Measurements from ENCODE around the gene ARHGAP21. TPM values are rescaled to one million over a fixed set of nuclear protein-coding genes. Genes with fewer than 3 reads are reported as not detected.

The ARHGAP21 gene
- total and polyA plus RNA-seq, 2 donors (not counting 1 experiment from before 2014, with no cell fraction given), result 5.3 to 25.5 TPM

DNA sequence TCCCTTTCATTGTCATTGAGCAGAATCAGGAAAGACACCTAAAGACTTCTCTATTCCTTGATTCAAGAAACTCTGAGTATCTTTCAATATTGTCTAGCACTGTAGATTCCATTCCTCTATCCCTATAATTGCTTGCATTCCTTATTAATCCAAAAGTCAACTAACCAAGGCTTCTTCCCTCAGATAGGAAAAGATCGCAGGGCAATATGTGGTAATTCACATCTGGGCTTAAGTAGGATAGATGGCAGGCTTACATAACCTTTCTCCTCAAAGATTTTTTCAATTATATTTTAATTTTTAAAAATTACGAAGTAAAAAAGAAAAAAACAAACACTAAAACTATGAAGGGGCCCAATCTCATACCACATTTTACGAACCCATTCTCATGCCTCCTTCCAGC lies 7.1 kb upstream of the ARHGAP21 start:
- WGBS (ENCODE audit: insufficient coverage), result no CpG with 5 or more reads among the region's 3 CpGs
- no peak for ATAC-seq (ENCODE audit: low read depth)
- Histone ChIP-seq H3K9ac (ENCODE audit: low read length) (no peak overlapping the region), H3K4me2 (replicated peaks; ENCODE audit: low read depth, low read length, poor library complexity, severe bottlenecking) (no peak overlapping the region), H3K4me1 (ENCODE audit: control insufficient read depth in 2 of 2, insufficient read depth in 2 of 2, low read length in 2 of 2) (no peaks in the 10 kb centered on the region), H3K27ac (ENCODE audit: low read length in 2 of 2) (no peak overlapping the region), H3K9me3 (ENCODE audit: control extremely low read depth in 1 of 3, control insufficient read depth in 2 of 3, insufficient read depth in 1 of 3, low read length in 2 of 3) (no peaks in the 10 kb centered on the region), H4K20me1 (ENCODE audit: control insufficient read depth, insufficient read depth, low read length, poor library complexity, severe bottlenecking) (no peaks in the 10 kb centered on the region), H2AFZ (ENCODE audit: insufficient read depth, low read depth, low read length, poor library complexity, severe bottlenecking) (no peak overlapping the region), H3K79me2 (ENCODE audit: control insufficient read depth, insufficient read depth, low read length) (no peaks in the 10 kb centered on the region), H3K36me3 (replicated peaks in 1 of 2; ENCODE audit: control extremely low read depth in 1 of 2, control insufficient read depth in 1 of 2, extremely low read depth in 1 of 2, insufficient read depth in 2 of 2, low read length in 1 of 2) (no peaks in the 10 kb centered on the region), H3K4me3 (ENCODE audit: control extremely low read depth in 1 of 5, extremely low read depth in 1 of 5, insufficient read depth in 1 of 5, low read depth in 2 of 5, low read length in 4 of 5) (no peak overlapping the region), H3K27me3 (replicated peaks in 1 of 4; ENCODE audit: control extremely low read depth in 1 of 4, control insufficient read depth in 3 of 4, insufficient read depth in 4 of 4, low read length in 3 of 4) (no peaks in the 10 kb centered on the region)
- POLR2A ChIA-PET, result no interaction called here
- CTCF ChIA-PET, result no interaction called here
- no peak overlapping the region for H3K4me3 Mint-ChIP-seq
- H3K9me3 Mint-ChIP-seq (ENCODE audit: insufficient read depth), result no peaks in the 10 kb centered on the region
- TF ChIP-seq, protein P1, sequence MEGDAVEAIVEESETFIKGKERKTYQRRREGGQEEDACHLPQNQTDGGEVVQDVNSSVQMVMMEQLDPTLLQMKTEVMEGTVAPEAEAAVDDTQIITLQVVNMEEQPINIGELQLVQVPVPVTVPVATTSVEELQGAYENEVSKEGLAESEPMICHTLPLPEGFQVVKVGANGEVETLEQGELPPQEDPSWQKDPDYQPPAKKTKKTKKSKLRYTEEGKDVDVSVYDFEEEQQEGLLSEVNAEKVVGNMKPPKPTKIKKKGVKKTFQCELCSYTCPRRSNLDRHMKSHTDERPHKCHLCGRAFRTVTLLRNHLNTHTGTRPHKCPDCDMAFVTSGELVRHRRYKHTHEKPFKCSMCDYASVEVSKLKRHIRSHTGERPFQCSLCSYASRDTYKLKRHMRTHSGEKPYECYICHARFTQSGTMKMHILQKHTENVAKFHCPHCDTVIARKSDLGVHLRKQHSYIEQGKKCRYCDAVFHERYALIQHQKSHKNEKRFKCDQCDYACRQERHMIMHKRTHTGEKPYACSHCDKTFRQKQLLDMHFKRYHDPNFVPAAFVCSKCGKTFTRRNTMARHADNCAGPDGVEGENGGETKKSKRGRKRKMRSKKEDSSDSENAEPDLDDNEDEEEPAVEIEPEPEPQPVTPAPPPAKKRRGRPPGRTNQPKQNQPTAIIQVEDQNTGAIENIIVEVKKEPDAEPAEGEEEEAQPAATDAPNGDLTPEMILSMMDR (IDR thresholded peaks at IDR 0.05), result no peak
- no peak for TF ChIP-seq EZH2 (IDR thresholded peaks at IDR 0.05; ENCODE audit: borderline replicate concordance, insufficient read depth, low read depth, low read length, poor library complexity, severe bottlenecking)
- H3K27ac Mint-ChIP-seq, result no peak overlapping the region
- DNase-seq, result no peak
- H3K27me3 Mint-ChIP-seq, result peaks cover 8% of the 10 kb centered on the region
- intact Hi-C loops (cut with micrococcal nuclease), result no loop called here
- no peaks in the 10 kb centered on the region for H3K4me1 Mint-ChIP-seq

DNA sequence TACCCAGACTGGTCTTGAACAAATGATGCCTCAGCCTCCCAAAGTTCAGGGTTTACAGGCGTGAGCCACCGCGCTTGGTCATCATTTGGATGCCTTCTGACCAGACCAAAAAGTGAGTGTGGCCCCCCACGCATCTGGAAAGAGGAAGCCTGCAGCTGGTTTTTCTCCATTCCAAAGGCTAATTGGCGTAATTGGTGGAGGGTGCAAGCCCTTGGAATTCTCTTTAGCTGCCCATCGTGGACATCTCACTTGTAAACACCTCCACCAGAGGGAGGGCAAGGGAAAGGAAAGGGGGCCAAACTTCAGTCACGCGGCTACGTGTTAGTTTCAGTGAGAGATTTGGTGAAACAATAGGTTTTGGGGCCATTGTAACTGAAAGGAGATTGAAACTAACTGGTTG lies 4.1 kb upstream of the ARHGAP21 start:
- no peaks in the 10 kb centered on the region for H3K9me3 Mint-ChIP-seq (ENCODE audit: insufficient read depth)
- no peak for ATAC-seq (ENCODE audit: low read depth)
- no peak for DNase-seq
- Histone ChIP-seq H3K4me1 (ENCODE audit: control insufficient read depth in 2 of 2, insufficient read depth in 2 of 2, low read length in 2 of 2) (peaks cover 4 to 13% of the 10 kb centered on the region in 2 donors), H3K4me3 (ENCODE audit: control extremely low read depth in 1 of 5, extremely low read depth in 1 of 5, insufficient read depth in 1 of 5, low read depth in 2 of 5, low read length in 4 of 5) (no peak overlapping the region), H2AFZ (ENCODE audit: insufficient read depth, low read depth, low read length, poor library complexity, severe bottlenecking) (no peak overlapping the region), H3K9ac (ENCODE audit: low read length) (no peak overlapping the region), H3K36me3 (replicated peaks in 1 of 2; ENCODE audit: control extremely low read depth in 1 of 2, control insufficient read depth in 1 of 2, extremely low read depth in 1 of 2, insufficient read depth in 2 of 2, low read length in 1 of 2) (no peaks in the 10 kb centered on the region), H3K4me2 (replicated peaks; ENCODE audit: low read depth, low read length, poor library complexity, severe bottlenecking) (no peak overlapping the region), H3K79me2 (ENCODE audit: control insufficient read depth, insufficient read depth, low read length) (no peaks in the 10 kb centered on the region), H3K9me3 (ENCODE audit: control extremely low read depth in 1 of 3, control insufficient read depth in 2 of 3, insufficient read depth in 1 of 3, low read length in 2 of 3) (no peaks in the 10 kb centered on the region), H3K27me3 (replicated peaks in 1 of 4; ENCODE audit: control extremely low read depth in 1 of 4, control insufficient read depth in 3 of 4, insufficient read depth in 4 of 4, low read length in 3 of 4) (no peaks in the 10 kb centered on the region), H4K20me1 (ENCODE audit: control insufficient read depth, insufficient read depth, low read length, poor library complexity, severe bottlenecking) (no peaks in the 10 kb centered on the region), H3K27ac (ENCODE audit: low read length in 2 of 2) (no peak overlapping the region)
- POLR2A ChIA-PET, result no interaction called here
- H3K27ac Mint-ChIP-seq, result no peak overlapping the region
- H3K4me3 Mint-ChIP-seq, result no peak overlapping the region
- H3K27me3 Mint-ChIP-seq, result peaks cover 3% of the 10 kb centered on the region
- 100% methylated on average over 3 of the region's 9 CpGs for WGBS (ENCODE audit: insufficient coverage)
- no peak for TF ChIP-seq EZH2 (IDR thresholded peaks at IDR 0.05; ENCODE audit: borderline replicate concordance, insufficient read depth, low read depth, low read length, poor library complexity, severe bottlenecking)
- TF ChIP-seq, protein P1 (IDR thresholded peaks at IDR 0.05), result no peak
- intact Hi-C loops (cut with micrococcal nuclease), result loop anchor here (10.0 kb wide), 2 partner anchors 357 to 1293 kb away; partner anchors contain the start of gene OTUD1
- CTCF ChIA-PET, result interaction anchor here (2.9 kb wide), 1 partner anchor 353 kb away, joined by 9 read pairs; no protein-coding TSS in a partner anchor
- H3K4me1 Mint-ChIP-seq, result peaks cover 6% of the 10 kb centered on the region

All from B cell (primary cell).